ENCODE results near the gene ITGBL1. TPM values are rescaled to one million over a fixed set of nuclear protein-coding genes. Genes with fewer than 3 reads are reported as not detected.

ITGBL1 gene
- total RNA-seq, 2 donors from 2014 or later: not detected

- no peak overlapping the region for H3K4me3 Mint-ChIP-seq
- TF ChIP-seq CTCF (conservative IDR thresholded peaks at IDR 0.05): no peak
- no peak for DNase-seq
- no peaks in the 10 kb centered on the region for H3K27me3 ChIP-seq (ENCODE audit: control insufficient read depth, insufficient read depth, low read length, poor library complexity, severe bottlenecking)
- H3K4me1 ChIP-seq (ENCODE audit: control insufficient read depth, insufficient read depth, low read length): no peaks in the 10 kb centered on the region
- H3K9me3 Mint-ChIP-seq: no peaks in the 10 kb centered on the region
- no peaks in the 10 kb centered on the region for H3K4me1 Mint-ChIP-seq
- no peak overlapping the region for H3K27ac Mint-ChIP-seq
- no peak overlapping the region for H3K9ac ChIP-seq (ENCODE audit: extremely low read depth, low read length, poor library complexity, severe bottlenecking)
- no peaks in the 10 kb centered on the region for H3K27me3 Mint-ChIP-seq (ENCODE audit: insufficient read depth)
- H3K36me3 Mint-ChIP-seq (ENCODE audit: low read depth): no peaks in the 10 kb centered on the region
- no peaks in the 10 kb centered on the region for H3K9me3 ChIP-seq (ENCODE audit: control insufficient read depth, low read length)
- H3K4me3 ChIP-seq (ENCODE audit: low read length): no peak overlapping the region
- no peaks in the 10 kb centered on the region for H3K36me3 ChIP-seq (ENCODE audit: control insufficient read depth, insufficient read depth, low read length)
- no peak overlapping the region for H3K27ac ChIP-seq (ENCODE audit: low read depth, low read length)
Measured at GRCh38 chr13:101511161-101511560, 58.7 kb downstream of the ITGBL1 start.

- no peak overlapping the region for H3K27ac ChIP-seq (ENCODE audit: low read depth, low read length)
- H3K36me3 ChIP-seq (ENCODE audit: control insufficient read depth, insufficient read depth, low read length): no peaks in the 10 kb centered on the region
- WGBS, 2 experiments (ENCODE audit: insufficient coverage in 1 of 2, insufficient read length in 1 of 2): 91 to 100% methylated on average over 2 of the region's 2 CpGs
- no peaks in the 10 kb centered on the region for H3K9me3 ChIP-seq (ENCODE audit: control insufficient read depth, low read length)
- Mint-ChIP-seq H3K36me3 (ENCODE audit: low read depth) (no peaks in the 10 kb centered on the region), H3K27me3 (ENCODE audit: insufficient read depth) (no peaks in the 10 kb centered on the region), H3K27ac (no peak overlapping the region), H3K9me3 (no peaks in the 10 kb centered on the region), H3K4me3 (no peak overlapping the region), H3K4me1 (no peaks in the 10 kb centered on the region)
- DNase-seq: no peak
- no peak for TF ChIP-seq CTCF (conservative IDR thresholded peaks at IDR 0.05)
- H3K27me3 ChIP-seq (ENCODE audit: control insufficient read depth, insufficient read depth, low read length, poor library complexity, severe bottlenecking): no peaks in the 10 kb centered on the region
- H3K9ac ChIP-seq (ENCODE audit: extremely low read depth, low read length, poor library complexity, severe bottlenecking): no peak overlapping the region
- no peak overlapping the region for H3K4me3 ChIP-seq (ENCODE audit: low read length)
- H3K4me1 ChIP-seq (ENCODE audit: control insufficient read depth, insufficient read depth, low read length): no peaks in the 10 kb centered on the region
Measured at GRCh38 chr13:101511766-101512165, 59.3 kb downstream of the ITGBL1 start.

- no peak for DNase-seq
- no peaks in the 10 kb centered on the region for H3K9me3 Mint-ChIP-seq
- no peaks in the 10 kb centered on the region for H3K36me3 Mint-ChIP-seq (ENCODE audit: low read depth)
- no peaks in the 10 kb centered on the region for H3K27me3 Mint-ChIP-seq (ENCODE audit: insufficient read depth)
- no peak overlapping the region for H3K27ac Mint-ChIP-seq
- H3K27me3 ChIP-seq (ENCODE audit: control insufficient read depth, insufficient read depth, low read length, poor library complexity, severe bottlenecking): no peaks in the 10 kb centered on the region
- H3K4me1 Mint-ChIP-seq: no peaks in the 10 kb centered on the region
- no peaks in the 10 kb centered on the region for H3K4me1 ChIP-seq (ENCODE audit: control insufficient read depth, insufficient read depth, low read length)
- H3K36me3 ChIP-seq (ENCODE audit: control insufficient read depth, insufficient read depth, low read length): no peaks in the 10 kb centered on the region
- no peak overlapping the region for H3K4me3 ChIP-seq (ENCODE audit: low read length)
- no peak overlapping the region for H3K27ac ChIP-seq (ENCODE audit: low read depth, low read length)
- TF ChIP-seq CTCF (conservative IDR thresholded peaks at IDR 0.05): no peak
- H3K4me3 Mint-ChIP-seq: no peak overlapping the region
- H3K9ac ChIP-seq (ENCODE audit: extremely low read depth, low read length, poor library complexity, severe bottlenecking): no peak overlapping the region
- WGBS, 2 experiments (ENCODE audit: insufficient coverage in 1 of 2, insufficient read length in 1 of 2): 60 to 87% methylated on average over 1 of the region's 1 CpG
- no peaks in the 10 kb centered on the region for H3K9me3 ChIP-seq (ENCODE audit: control insufficient read depth, low read length)
Measured at GRCh38 chr13:101512650-101513049, 60.2 kb downstream of the ITGBL1 start.

Measured in endodermal cell (in vitro differentiated cells).